ENCODE results near the gene DEFB112. TPM values are rescaled to one million over a fixed set of nuclear protein-coding genes. Genes with fewer than 3 reads are reported as not detected.

Gene DEFB112
- total and polyA plus RNA-seq, 10 of the 15 experiments (the other 5 are each of a cell fraction or from before 2014, with no cell fraction given), result not detected

- 0 out of 2 replicates have a peak, but pooled peaks have one; percentile 20 for TF ChIP-seq RAD21 (IDR thresholded peaks at IDR 0.05; ENCODE audit: insufficient read depth, low read depth, low read length)
- no peak for TF ChIP-seq HSF1 (IDR thresholded peaks at IDR 0.05; ENCODE audit: low read depth, low read length)
- peak; percentile 33 to 49 (median 45); a peak in 5 of 6 replicates for TF ChIP-seq CTCF (IDR thresholded peaks at IDR 0.05 in 2 of 3, conservative IDR thresholded peaks at IDR 0.05 in 1 of 3; ENCODE audit: control insufficient read depth in 2 of 3, extremely low read depth in 1 of 3, insufficient read depth in 1 of 3, low read depth in 3 of 3, low read length in 3 of 3)
- H3K4me3 ChIP-seq, result no peak overlapping the region
- BruUV-seq (replicated peaks), result no TSS peak
- H3K9me3 ChIP-seq (replicated peaks; ENCODE audit: control insufficient read depth, insufficient read depth, low read length), result no peaks in the 10 kb centered on the region
- no peak overlapping the region for H3K27ac ChIP-seq (ENCODE audit: control insufficient read depth, insufficient read depth)
- in situ Hi-C loops (cut with MboI), result no loop called here
- intact Hi-C loops (cut with micrococcal nuclease; ENCODE audit: unreplicated experiment), result no loop called here
- no peaks in the 10 kb centered on the region for H3K36me3 ChIP-seq (ENCODE audit: control insufficient read depth in 2 of 2, insufficient read depth in 2 of 2, low read length in 1 of 2)
- no peaks in the 10 kb centered on the region for H3K4me1 ChIP-seq (ENCODE audit: control insufficient read depth, insufficient read depth, low read length)
- no peaks in the 10 kb centered on the region for H3K27me3 ChIP-seq (replicated peaks in 1 of 2; ENCODE audit: control insufficient read depth in 2 of 2, insufficient read depth in 2 of 2, low read length in 1 of 2)
- ChIA-PET RAD21 (ENCODE audit: unreplicated experiment) (no interaction called here), SMC1A (ENCODE audit: uncharacterized antibody, unreplicated experiment) (no interaction called here), CTCF (interaction anchor here (0.9 kb wide), 1 partner anchor 10 kb away, joined by 3 read pairs; no protein-coding TSS in a partner anchor), POLR2A (no interaction called here)
- H4K20me1 ChIP-seq (ENCODE audit: control insufficient read depth, insufficient read depth), result no peaks in the 10 kb centered on the region
- 2% methylated on average over 2 of the region's 2 CpGs for WGBS (ENCODE audit: insufficient coverage, insufficient replicate concordance, low lambda C conversion rate, missing lambda C conversion rate)
- H3K79me2 ChIP-seq (ENCODE audit: control insufficient read depth, insufficient read depth, low read length), result no peaks in the 10 kb centered on the region
- peak; percentile 66; the same call in 2 of the 3 replicates for ATAC-seq
- no peak overlapping the region for H2AFZ ChIP-seq (ENCODE audit: control insufficient read depth, low read depth, low read length)
- FAIRE-seq, result peak; percentile 84
- DNase-seq (ENCODE audit: low read depth, low spot score), result no peak
- H3K4me2 ChIP-seq (ENCODE audit: control insufficient read depth, insufficient read depth), result no peak overlapping the region
- no peak overlapping the region for H3K9ac ChIP-seq (ENCODE audit: control insufficient read depth, insufficient read depth, low read length)
Observed at GRCh38 chr6:50062051-50062450, 12.3 kb upstream of the DEFB112 start.

GRCh38 chr6:50056242-50056641 is 6.5 kb upstream of the DEFB112 start:
- Histone ChIP-seq H3K9me3 (replicated peaks; ENCODE audit: control insufficient read depth, insufficient read depth, low read length) (no peaks in the 10 kb centered on the region), H4K20me1 (ENCODE audit: control insufficient read depth, insufficient read depth) (no peaks in the 10 kb centered on the region), H3K9ac (ENCODE audit: control insufficient read depth, insufficient read depth, low read length) (no peak overlapping the region), H3K4me3 (no peak overlapping the region), H2AFZ (ENCODE audit: control insufficient read depth, low read depth, low read length) (no peak overlapping the region), H3K4me2 (ENCODE audit: control insufficient read depth, insufficient read depth) (no peak overlapping the region), H3K4me1 (ENCODE audit: control insufficient read depth, insufficient read depth, low read length) (no peaks in the 10 kb centered on the region), H3K27ac (ENCODE audit: control insufficient read depth, insufficient read depth) (no peak overlapping the region), H3K36me3 (ENCODE audit: control insufficient read depth in 2 of 2, insufficient read depth in 2 of 2, low read length in 1 of 2) (no peaks in the 10 kb centered on the region), H3K79me2 (ENCODE audit: control insufficient read depth, insufficient read depth, low read length) (no peaks in the 10 kb centered on the region), H3K27me3 (replicated peaks in 1 of 2; ENCODE audit: control insufficient read depth in 2 of 2, insufficient read depth in 2 of 2, low read length in 1 of 2) (no peaks in the 10 kb centered on the region)
- BruUV-seq (replicated peaks), result no TSS peak
- 0% methylated on average over 1 of the region's 1 CpG for WGBS (ENCODE audit: insufficient coverage, insufficient replicate concordance, low lambda C conversion rate, missing lambda C conversion rate)
- DNase-seq (ENCODE audit: low read depth, low spot score) (no peak), ATAC-seq (no peak), FAIRE-seq (no peak)
- intact Hi-C loops (cut with micrococcal nuclease; ENCODE audit: unreplicated experiment), result no loop called here
- SMC1A ChIA-PET (ENCODE audit: uncharacterized antibody, unreplicated experiment), result no interaction called here
- POLR2A ChIA-PET, result no interaction called here
- CTCF ChIA-PET, result no interaction called here
- RAD21 ChIA-PET (ENCODE audit: unreplicated experiment), result no interaction called here
- in situ Hi-C loops (cut with MboI), result no loop called here
- TF ChIP-seq POLR2AphosphoS2 (IDR thresholded peaks at IDR 0.05; ENCODE audit: low read depth, low read length) (no peak), JUNB (IDR thresholded peaks at IDR 0.05) (no peak), ZNF24 (IDR thresholded peaks at IDR 0.05) (no peak), USF2 (IDR thresholded peaks at IDR 0.05; ENCODE audit: borderline replicate concordance, low read depth, low read length) (no peak), SKIL (IDR thresholded peaks at IDR 0.05; ENCODE audit: low read depth, poor library complexity, severe bottlenecking) (no peak), YY1 (IDR thresholded peaks at IDR 0.05; ENCODE audit: low read depth, low read length) (no peak), CREM (IDR thresholded peaks at IDR 0.05; ENCODE audit: low read depth) (no peak), RFX5 (IDR thresholded peaks at IDR 0.05; ENCODE audit: low read depth, low read length) (no peak)
